Loucy (cell line): ENCODE results near the gene YWHAE.

Experiments used
- H2AFZ ChIP-seq: fragments of 200-600 bp; sonication (generic); 2 replicates; pipeline ENCODE4 v1.6.0; 2016; ENCODE audit warnings: antibody characterized with exemption, mild to moderate bottlenecking, low read length, moderate library complexity
- H3F3A ChIP-seq: fragments of 200-600 bp; 2 replicates; pipeline ENCODE4 v1.6.0; 2016; ENCODE audit warnings: antibody characterized with exemption, low read depth, mild to moderate bottlenecking
- H3K27me3 ChIP-seq: fragments of 200-600 bp; sonication (generic); 2 replicates; pipeline ENCODE4 v1.6.1; 2014; ENCODE audit warnings: low read length, mild to moderate bottlenecking; ENCODE audit not compliant: insufficient read depth, poor library complexity, severe bottlenecking
- H3K36me3 ChIP-seq: fragments of 200-600 bp; sonication (generic); 2 replicates; pipeline ENCODE4 v1.6.1; 2016; ENCODE audit warnings: low read length; ENCODE audit not compliant: insufficient read depth
- H3K4me1 ChIP-seq: fragments of 200-600 bp; sonication (generic); 2 replicates; pipeline ENCODE4 v1.5.1; 2014; ENCODE audit warnings: low read length, mild to moderate bottlenecking; ENCODE audit not compliant: insufficient read depth, poor library complexity, severe bottlenecking
- H3K4me2 ChIP-seq: fragments of 200-600 bp; sonication (generic); 2 replicates; pipeline ENCODE4 v1.6.0; 2014; ENCODE audit warnings: antibody characterized with exemption, low read length, low read depth, mild to moderate bottlenecking; ENCODE audit not compliant: poor library complexity, severe bottlenecking
- H3K4me3 ChIP-seq: fragments of 200-600 bp; sonication (generic); 2 replicates; pipeline ENCODE4 v1.5.1; 2014; ENCODE audit warnings: low read length, mild to moderate bottlenecking, mixed read lengths; ENCODE audit not compliant: poor library complexity, severe bottlenecking
- H3K79me2 ChIP-seq: fragments of 200-600 bp; sonication (generic); 2 replicates; pipeline ENCODE4 v1.6.1; 2014; ENCODE audit warnings: low read length; ENCODE audit not compliant: insufficient read depth
- H3K9ac ChIP-seq: fragments of 200-600 bp; sonication (generic); 2 replicates; pipeline ENCODE4 v1.6.0; 2014; ENCODE audit warnings: mild to moderate bottlenecking, low read depth, low read length, moderate library complexity; ENCODE audit not compliant: poor library complexity, severe bottlenecking
- H3K9me2 ChIP-seq: fragments of 200-600 bp; sonication (generic); replicated peaks from 2 replicates; pipeline ENCODE4 v1.6.1; 2016; ENCODE audit warnings: low read depth, low read length, mixed read lengths
- H3K9me3 ChIP-seq: fragments of 200-600 bp; sonication (generic); 2 replicates; pipeline ENCODE4 v1.6.1; 2014; ENCODE audit warnings: mild to moderate bottlenecking, antibody characterized with exemption, low read length, low read depth; ENCODE audit not compliant: insufficient read depth
- H4K20me1 ChIP-seq: fragments of 200-600 bp; sonication (generic); 2 replicates; pipeline ENCODE4 v1.6.0; 2014; ENCODE audit warnings: antibody characterized with exemption, low read length, mild to moderate bottlenecking; ENCODE audit not compliant: insufficient read depth, poor library complexity, severe bottlenecking
- EZH2phosphoT487 ChIP-seq: fragments of 200-600 bp; IDR thresholded peaks from 2 replicates; pipeline ENCODE4 v1.6.1; 2018; ENCODE audit warnings: antibody characterized with exemption, mild to moderate bottlenecking, moderate library complexity, borderline replicate concordance
- TF ChIP-seq, protein P1 (sequence below): fragments of 200-600 bp; sonication (generic); conservative IDR thresholded peaks from 2 replicates; pipeline ENCODE4 v1.5.1; 2014; ENCODE audit warnings: mild to moderate bottlenecking, antibody characterized with exemption, low read length

Gene YWHAE

DNA sequence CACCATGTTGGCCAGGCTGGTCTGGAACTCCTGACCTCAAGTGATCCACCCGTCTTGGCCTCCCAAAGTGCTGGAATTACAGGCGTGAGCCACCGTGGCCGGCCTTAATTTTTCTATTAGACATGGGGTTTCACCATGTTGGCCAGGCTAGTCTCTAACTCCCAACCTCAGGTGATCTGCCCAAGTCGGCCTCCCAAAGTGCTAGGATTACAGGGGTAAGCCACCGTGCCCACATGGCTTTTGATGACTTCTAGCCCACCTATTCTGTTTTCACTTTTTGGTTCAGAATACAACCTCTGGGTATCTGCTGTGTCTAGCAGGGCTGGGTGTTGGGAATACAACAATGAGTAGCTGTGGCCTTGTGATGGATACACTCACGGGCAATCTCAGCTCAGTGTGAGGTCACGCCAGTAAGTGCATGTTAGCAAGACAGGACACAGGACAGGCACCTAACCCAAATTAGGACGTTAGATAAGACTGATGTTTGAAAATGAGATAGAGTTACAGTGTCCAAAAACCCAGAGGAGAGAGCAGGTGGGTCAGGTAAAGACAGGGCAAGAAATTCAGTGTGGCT, 14.1 kb upstream of the YWHAE start:
- Histone ChIP-seq H3K4me1 (peaks cover 4% of the 10 kb centered on the region), H3K9ac (no peak overlapping the region), H3K4me2 (no peak overlapping the region), H3K9me2 (no peaks in the 10 kb centered on the region), H3K27me3 (no peaks in the 10 kb centered on the region), H2AFZ (no peak overlapping the region), H3F3A (no peaks in the 10 kb centered on the region), H4K20me1 (no peaks in the 10 kb centered on the region), H3K4me3 (no peak overlapping the region), H3K36me3 (no peaks in the 10 kb centered on the region), H3K9me3 (no peaks in the 10 kb centered on the region), H3K79me2 (no peaks in the 10 kb centered on the region)
- TF ChIP-seq EZH2phosphoT487 = no peak
- TF ChIP-seq, protein P1, sequence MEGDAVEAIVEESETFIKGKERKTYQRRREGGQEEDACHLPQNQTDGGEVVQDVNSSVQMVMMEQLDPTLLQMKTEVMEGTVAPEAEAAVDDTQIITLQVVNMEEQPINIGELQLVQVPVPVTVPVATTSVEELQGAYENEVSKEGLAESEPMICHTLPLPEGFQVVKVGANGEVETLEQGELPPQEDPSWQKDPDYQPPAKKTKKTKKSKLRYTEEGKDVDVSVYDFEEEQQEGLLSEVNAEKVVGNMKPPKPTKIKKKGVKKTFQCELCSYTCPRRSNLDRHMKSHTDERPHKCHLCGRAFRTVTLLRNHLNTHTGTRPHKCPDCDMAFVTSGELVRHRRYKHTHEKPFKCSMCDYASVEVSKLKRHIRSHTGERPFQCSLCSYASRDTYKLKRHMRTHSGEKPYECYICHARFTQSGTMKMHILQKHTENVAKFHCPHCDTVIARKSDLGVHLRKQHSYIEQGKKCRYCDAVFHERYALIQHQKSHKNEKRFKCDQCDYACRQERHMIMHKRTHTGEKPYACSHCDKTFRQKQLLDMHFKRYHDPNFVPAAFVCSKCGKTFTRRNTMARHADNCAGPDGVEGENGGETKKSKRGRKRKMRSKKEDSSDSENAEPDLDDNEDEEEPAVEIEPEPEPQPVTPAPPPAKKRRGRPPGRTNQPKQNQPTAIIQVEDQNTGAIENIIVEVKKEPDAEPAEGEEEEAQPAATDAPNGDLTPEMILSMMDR = no peak

DNA sequence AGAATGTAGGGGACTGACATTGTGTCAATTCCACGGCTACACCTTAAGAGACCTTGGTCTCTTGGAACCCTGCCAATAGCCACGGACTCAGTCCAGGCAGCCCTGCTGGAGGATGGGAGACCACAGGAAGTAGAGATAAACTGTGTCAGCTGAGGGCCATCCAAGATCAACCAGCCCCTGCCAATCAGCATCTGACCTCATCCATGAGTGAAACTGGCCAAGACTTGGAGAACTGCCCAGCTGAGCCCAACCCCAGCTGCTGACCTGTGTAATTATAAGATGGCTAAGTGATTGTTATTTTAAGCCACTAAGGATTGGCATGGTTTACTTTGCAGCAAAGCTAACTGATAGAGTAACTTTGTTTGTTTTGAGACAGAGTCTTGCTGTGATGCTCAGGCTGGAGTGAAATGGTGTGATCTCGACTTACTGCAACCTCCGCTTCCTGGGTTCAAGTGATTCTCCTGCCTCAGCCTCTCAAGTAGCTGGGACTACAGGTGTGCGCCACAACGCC, 13.3 kb upstream of the YWHAE start:
- H3K4me2 ChIP-seq = no peak overlapping the region
- peaks cover 4% of the 10 kb centered on the region for H3K4me1 ChIP-seq
- no peaks in the 10 kb centered on the region for H3F3A ChIP-seq
- no peaks in the 10 kb centered on the region for H3K79me2 ChIP-seq
- no peaks in the 10 kb centered on the region for H3K27me3 ChIP-seq
- H3K9me2 ChIP-seq = no peaks in the 10 kb centered on the region
- TF ChIP-seq, protein P1 = no peak
- no peak for TF ChIP-seq EZH2phosphoT487
- H2AFZ ChIP-seq = no peak overlapping the region
- H3K36me3 ChIP-seq = no peaks in the 10 kb centered on the region
- no peaks in the 10 kb centered on the region for H3K9me3 ChIP-seq
- no peaks in the 10 kb centered on the region for H4K20me1 ChIP-seq
- H3K4me3 ChIP-seq = no peak overlapping the region
- H3K9ac ChIP-seq = no peak overlapping the region

DNA sequence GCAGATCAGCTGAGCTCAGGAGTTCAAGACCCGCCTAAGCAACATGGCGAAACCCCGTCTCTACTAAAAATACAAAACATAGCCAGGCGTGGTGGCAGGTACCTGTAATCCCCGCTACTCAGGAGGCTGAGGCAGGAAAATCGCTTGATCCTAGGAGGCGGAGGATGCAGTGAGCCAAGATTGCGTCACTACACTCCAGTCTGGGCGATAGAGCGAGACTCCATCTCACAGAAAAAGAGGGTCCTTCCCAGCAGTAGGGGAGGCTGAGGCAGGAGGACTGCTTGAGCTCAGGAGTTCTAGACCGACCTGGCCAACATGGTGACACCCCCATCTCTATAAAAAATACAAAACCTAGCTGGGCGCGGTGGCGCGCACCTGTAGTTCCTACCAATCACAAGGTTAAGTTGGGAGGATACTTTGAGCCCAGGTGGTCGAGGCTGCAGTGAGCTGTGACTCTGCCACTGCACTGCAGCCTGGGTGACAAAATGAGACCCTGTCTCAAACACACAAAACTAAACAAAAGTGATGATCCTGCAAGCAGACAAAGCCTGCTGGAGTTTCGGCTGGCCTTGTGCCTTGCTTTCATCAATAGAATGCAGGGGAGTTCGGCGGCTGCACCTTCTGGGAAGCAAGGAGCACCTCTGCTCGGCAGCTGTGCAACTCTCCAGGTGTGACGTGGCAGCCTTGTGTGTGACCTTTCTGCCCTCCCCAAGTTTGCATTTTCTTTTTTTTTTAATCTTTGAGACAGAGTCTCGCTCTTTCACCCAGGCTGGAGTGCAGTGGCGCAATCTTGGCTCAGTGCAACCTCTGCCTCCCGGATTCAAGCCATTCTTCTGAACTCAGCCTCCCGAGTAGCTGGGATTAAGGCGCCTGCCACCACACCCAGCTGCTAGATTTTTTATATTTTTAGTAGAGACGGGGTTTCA, 12.4 kb upstream of the YWHAE start:
- H3K4me1 ChIP-seq = peaks cover 4% of the 10 kb centered on the region
- H3K9me2 ChIP-seq = no peaks in the 10 kb centered on the region
- H4K20me1 ChIP-seq = no peaks in the 10 kb centered on the region
- H2AFZ ChIP-seq = no peak overlapping the region
- TF ChIP-seq EZH2phosphoT487 = no peak
- TF ChIP-seq, protein P1 = no peak
- no peak overlapping the region for H3K4me2 ChIP-seq
- no peaks in the 10 kb centered on the region for H3K79me2 ChIP-seq
- no peaks in the 10 kb centered on the region for H3K9me3 ChIP-seq
- H3K27me3 ChIP-seq = no peaks in the 10 kb centered on the region
- H3K9ac ChIP-seq = no peak overlapping the region
- H3F3A ChIP-seq = no peaks in the 10 kb centered on the region
- no peak overlapping the region for H3K4me3 ChIP-seq
- no peaks in the 10 kb centered on the region for H3K36me3 ChIP-seq
